ENCODE data around the gene AP3S2. TPM values are rescaled to one million over a fixed set of nuclear protein-coding genes. Genes with fewer than 3 reads are reported as not detected.
"Not testable (repeated sequence)": the region's sequence is repeated elsewhere in the genome, so short reads cannot be mapped to it uniquely, and the experiment has no call there.

Gene AP3S2
- total RNA-seq, 2 experiments from 2014 or later = 28.3 to 30.3 TPM

DNA sequence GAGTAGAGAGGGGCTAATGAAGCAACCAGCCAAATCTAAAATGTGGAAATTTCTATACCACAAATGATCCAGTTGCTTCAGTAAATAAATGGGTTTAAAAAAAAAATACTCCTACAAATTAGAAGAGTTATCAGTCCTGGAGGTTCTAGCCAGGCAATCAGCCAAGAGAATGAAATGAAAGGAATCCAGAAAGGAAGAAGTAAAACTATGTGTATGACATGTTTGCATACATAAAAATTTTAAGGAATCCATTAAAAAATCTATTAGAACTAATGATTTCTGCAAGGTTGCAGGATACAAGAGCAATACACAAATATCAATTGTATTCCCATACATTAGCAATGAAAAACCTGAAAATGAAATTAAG is 108.0 kb downstream of the AP3S2 start:
- ChIA-PET CTCF (interaction anchor here (1.0 kb wide), 1 partner anchor 26 kb away, joined by 3 read pairs; no protein-coding TSS in a partner anchor), POLR2A (no interaction called here)
- peaks cover 18% of the 10 kb centered on the region for H3K4me1 Mint-ChIP-seq
- peaks cover 4% of the 10 kb centered on the region for H3K9me3 Mint-ChIP-seq
- H3K27me3 Mint-ChIP-seq = peaks cover 4% of the 10 kb centered on the region
- H3K4me3 Mint-ChIP-seq = no peak overlapping the region
- peaks cover 6% of the 10 kb centered on the region for H3K36me3 Mint-ChIP-seq (ENCODE audit: low read depth)
- H3K27ac Mint-ChIP-seq = no peak overlapping the region
- no peak for DNase-seq

DNA sequence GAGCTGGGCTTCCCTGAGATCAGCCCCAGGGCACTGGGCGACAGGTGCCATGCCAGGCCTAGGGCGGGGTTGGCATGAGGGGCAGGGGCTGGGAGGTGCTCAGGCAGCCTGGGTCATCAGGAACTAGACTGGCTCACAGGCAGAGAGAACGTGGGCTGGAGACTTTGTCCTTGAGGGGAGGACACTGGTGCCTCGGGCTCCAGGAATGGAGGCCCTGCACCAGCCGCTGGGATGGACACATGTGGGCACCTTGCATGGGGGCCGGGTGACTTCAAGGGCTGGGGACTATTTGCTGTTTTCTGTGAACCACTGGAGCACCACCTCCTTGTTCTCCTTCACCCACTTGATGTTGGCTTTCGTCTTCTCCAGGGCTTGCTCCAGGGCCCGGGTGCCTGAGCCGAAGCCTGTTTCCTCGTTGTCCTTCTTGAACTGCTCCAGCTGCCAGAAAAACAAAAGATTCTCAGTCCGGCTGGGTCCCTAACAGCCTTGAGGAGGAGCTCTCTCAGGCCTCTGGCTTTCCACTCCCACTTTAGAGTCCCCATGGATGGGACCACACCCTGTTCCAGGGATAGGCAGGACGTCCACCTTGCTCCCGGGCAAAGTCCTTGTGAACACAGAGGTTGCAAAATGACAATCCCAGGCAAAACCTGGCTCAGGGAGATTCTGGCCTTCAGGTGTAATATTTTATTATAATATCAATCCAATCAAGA is 108.6 kb downstream of the AP3S2 start:
- CTCF ChIA-PET = interaction anchor here (1.0 kb wide), 1 partner anchor 25 kb away, joined by 3 read pairs; no protein-coding TSS in a partner anchor
- POLR2A ChIA-PET = no interaction called here
- peaks cover 4% of the 10 kb centered on the region for H3K27me3 Mint-ChIP-seq

DNA sequence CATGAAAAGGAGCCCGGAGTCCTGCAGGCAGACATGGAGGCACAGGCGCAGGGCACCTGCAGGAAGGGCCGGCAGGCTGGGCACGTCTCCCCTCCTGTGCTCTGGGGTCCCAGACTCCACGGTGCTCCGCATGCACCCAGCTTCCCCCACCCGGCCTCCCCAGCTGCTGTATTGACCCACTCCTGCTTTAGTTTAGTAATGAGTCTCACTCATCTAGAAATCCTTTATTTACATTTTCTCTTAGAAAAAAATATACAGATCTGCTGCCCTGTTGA is 109.2 kb downstream of the AP3S2 start:
- ChIA-PET CTCF (no interaction called here), POLR2A (interaction anchor here (1.1 kb wide), 1 partner anchor 8 kb away, joined by 3 read pairs; no protein-coding TSS in a partner anchor)
- no peak overlapping the region for H3K27ac Mint-ChIP-seq
- peaks cover 4% of the 10 kb centered on the region for H3K27me3 Mint-ChIP-seq
- H3K9me3 Mint-ChIP-seq = peaks cover 4% of the 10 kb centered on the region
- no peak overlapping the region for H3K4me3 Mint-ChIP-seq
- DNase-seq = no peak
- H3K36me3 Mint-ChIP-seq (ENCODE audit: low read depth) = peaks cover 3% of the 10 kb centered on the region
- peaks cover 25% of the 10 kb centered on the region for H3K4me1 Mint-ChIP-seq

More for the DNA sequence above, 108.6 kb downstream of the AP3S2 start:
- Mint-ChIP-seq H3K36me3 (ENCODE audit: low read depth) (peaks cover 5% of the 10 kb centered on the region), H3K27ac (no peak overlapping the region), H3K4me1 (peaks cover 24% of the 10 kb centered on the region), H3K4me3 (no peak overlapping the region), H3K9me3 (peaks cover 4% of the 10 kb centered on the region)
- DNase-seq = no peak

DNA sequence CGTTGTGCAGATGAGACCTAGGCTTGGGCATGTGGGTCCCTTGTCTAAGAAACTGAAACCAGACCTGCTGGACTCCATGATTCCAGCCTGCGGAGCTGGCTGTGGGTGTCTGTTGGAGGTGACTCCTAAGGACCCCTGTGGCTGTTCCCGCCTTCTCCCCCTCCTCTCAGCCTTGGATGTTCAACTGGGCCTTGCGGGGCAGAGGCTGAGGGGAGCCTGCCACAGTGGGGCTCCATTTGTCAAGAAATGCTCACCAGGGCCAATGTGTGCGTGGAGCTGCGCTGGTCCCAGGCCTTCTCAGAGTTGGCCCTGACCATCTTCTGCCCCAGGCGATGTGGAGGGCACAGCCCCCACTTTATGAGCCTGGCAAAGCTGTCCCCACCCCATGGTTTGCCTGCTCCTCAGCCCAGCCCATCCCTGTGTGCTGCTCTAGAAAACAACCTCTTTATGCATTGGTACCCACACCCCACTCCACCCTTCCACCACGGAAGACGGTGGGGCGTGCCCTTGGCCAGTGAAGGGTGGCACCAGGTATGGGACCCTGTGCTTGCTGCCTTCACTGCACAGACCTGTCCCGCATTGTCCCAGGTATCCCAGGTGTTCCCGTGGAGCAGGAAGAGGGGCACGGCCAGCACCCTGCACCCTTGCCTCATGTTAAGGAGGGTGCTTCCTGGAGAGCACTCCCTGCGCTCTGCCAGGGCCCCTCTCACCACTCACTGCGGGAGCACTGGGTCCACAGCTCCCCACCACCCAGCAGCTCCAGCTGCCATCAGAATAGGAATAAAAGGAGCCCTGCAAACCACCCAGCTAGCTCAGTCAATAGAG is 109.7 kb downstream of the AP3S2 start:
- Mint-ChIP-seq H3K36me3 (ENCODE audit: low read depth) (peaks cover 3% of the 10 kb centered on the region), H3K27ac (no peak overlapping the region), H3K9me3 (peaks cover 4% of the 10 kb centered on the region), H3K27me3 (peaks cover 4% of the 10 kb centered on the region), H3K4me3 (no peak overlapping the region), H3K4me1 (peaks cover 25% of the 10 kb centered on the region)
- no peak for DNase-seq
- ChIA-PET POLR2A (interaction anchor here (1.0 to 1.1 kb wide), 2 partner anchors 9 to 10 kb away, joined by 3 read pairs; no protein-coding TSS in a partner anchor), CTCF (interaction anchor here (1.2 kb wide), 2 partner anchors 11 to 91 kb away, joined by 4 read pairs; no protein-coding TSS in a partner anchor)

DNA sequence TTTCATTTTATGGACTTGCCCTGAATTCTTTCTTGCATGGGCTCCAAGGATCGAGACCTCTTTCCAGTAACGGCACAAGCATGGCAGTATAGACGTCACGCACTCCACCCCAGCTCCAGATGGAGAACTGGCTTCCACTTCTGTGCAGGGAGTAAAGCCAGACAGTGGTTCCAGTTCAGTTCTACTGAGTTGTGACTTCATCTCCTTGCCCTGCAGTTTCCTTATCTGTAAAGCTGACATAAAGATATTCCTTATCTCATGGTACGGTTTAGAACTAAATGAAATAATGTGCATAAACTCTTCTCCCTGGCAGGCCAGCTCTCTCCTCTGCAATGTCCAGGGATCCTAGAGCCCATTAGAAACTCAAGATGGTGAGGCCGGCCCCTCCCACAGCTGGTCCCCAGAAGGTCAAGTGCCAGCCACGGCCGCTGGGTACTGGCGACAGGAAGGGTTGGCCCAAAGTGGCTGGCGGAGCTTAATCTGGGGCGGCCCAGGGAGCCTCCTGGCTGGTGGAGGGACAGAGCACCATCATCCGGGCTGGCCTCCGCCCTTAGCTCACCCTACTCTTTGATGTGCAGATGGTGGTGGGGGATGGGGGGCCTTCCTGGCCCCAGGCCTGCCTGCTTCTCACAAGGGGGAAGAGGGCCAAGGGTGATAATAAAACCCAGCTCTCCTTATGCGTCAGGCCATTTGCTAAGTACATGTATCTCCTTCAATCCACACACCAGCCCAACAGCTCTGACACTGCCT is 110.5 kb downstream of the AP3S2 start:
- H3K4me3 Mint-ChIP-seq = no peak overlapping the region
- POLR2A ChIA-PET = interaction anchor here (1.0 to 1.1 kb wide), 2 partner anchors 9 to 10 kb away, joined by 3 read pairs; no protein-coding TSS in a partner anchor
- H3K9me3 Mint-ChIP-seq = peaks cover 4% of the 10 kb centered on the region
- H3K27ac Mint-ChIP-seq = no peak overlapping the region
- CTCF ChIA-PET = interaction anchor here (1.0 to 1.2 kb wide), 3 partner anchors 10 to 91 kb away, joined by 4 to 5 read pairs (median 4); no protein-coding TSS in a partner anchor
- H3K36me3 Mint-ChIP-seq (ENCODE audit: low read depth) = peaks cover 3% of the 10 kb centered on the region
- DNase-seq = no peak
- H3K27me3 Mint-ChIP-seq = peaks cover 4% of the 10 kb centered on the region
- peaks cover 27% of the 10 kb centered on the region for H3K4me1 Mint-ChIP-seq

DNA sequence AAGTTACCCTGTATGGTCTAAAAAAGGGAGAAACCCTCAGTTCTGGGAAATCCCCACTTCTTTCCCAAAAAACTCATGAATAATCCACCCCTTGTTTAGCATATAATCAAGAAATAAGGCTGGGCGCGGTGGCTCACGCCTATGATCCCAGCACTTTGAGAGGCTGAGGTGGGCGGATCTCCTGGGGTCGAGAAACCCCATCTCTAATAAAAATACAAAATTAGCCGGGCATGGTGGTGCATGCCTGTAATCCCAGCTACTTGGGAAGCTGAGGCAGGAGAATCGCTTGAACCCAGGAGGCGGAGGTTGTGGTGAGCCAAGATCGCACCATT is 111.2 kb downstream of the AP3S2 start:
- POLR2A ChIA-PET; H3K4me3 Mint-ChIP-seq; H3K36me3 Mint-ChIP-seq (ENCODE audit: low read depth); DNase-seq; H3K27me3 Mint-ChIP-seq; H3K9me3 Mint-ChIP-seq; H3K27ac Mint-ChIP-seq: not testable (repeated sequence)
- peaks cover 27% of the 10 kb centered on the region for H3K4me1 Mint-ChIP-seq
- CTCF ChIA-PET = interaction anchor here (1.0 kb wide), 1 partner anchor 21 kb away, joined by 5 read pairs; no protein-coding TSS in a partner anchor

DNA sequence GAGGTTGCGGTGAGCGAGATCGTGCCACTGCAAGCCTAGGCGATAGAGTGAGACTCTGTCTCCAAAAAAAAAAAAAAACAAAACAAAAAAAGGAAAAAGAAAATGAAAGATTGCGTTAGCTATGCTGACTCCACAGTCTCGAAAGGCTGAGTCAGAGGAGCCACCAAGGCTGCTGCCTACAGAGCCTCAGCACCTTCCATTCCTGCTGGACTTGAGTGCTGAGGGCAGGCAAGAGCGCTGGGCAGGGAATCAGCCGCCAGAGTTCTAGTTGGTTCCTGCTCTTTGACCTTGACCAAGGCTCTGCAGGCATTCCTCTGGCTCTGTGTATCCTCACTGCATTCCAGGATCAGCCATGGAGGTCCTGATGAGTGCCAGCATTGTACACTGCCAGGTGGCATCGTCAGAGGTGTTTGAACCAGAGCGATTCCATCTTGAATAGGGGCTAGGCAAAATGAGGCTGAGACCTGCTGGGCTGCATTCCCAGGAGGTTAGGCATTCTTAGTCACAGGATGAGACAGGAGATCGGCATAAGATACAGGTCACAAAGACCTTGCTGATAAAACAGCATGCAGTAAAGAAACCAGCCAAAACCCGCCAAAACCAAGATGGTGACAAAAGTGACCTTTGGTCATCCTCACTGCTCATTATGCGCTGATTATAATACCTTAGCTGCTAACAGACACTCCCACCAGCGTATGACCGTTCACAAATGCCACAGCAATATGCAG is 111.7 kb downstream of the AP3S2 start:
- peak; percentile 38 for DNase-seq
- Mint-ChIP-seq H3K4me3 (no peak overlapping the region), H3K27me3 (no peaks in the 10 kb centered on the region), H3K9me3 (no peaks in the 10 kb centered on the region), H3K27ac (no peak overlapping the region), H3K36me3 (ENCODE audit: low read depth) (no peaks in the 10 kb centered on the region), H3K4me1 (peaks cover 30% of the 10 kb centered on the region)
- POLR2A ChIA-PET = interaction anchor here (1.7 to 1.8 kb wide), 2 partner anchors 15 to 16 kb away, joined by 4 to 5 read pairs; no protein-coding TSS in a partner anchor
- CTCF ChIA-PET = interaction anchor here (0.7 to 2.5 kb wide), 6 partner anchors 20 to 111 kb away, joined by 3 to 13 read pairs (median 5); no protein-coding TSS in a partner anchor

DNA sequence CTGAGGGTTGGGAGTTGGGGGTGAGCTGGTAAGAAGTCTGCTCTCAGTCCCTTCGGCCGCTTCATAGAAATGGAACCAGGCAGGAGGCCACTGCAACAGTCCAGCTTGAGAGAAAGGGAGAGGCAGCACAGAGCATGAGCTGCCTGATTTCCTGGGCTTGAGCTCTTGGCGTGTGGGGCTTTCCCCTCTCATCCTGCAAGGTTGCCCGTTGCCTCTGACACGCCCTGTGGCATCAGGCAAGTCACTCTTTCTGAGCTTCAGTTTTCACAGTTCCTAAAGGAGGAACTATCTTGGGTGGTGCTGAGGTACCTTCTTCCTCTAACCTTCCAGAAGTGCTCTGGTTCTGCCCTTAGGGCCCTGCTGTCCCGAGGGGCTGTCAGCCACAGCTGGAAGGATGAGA is 112.7 kb downstream of the AP3S2 start:
- Mint-ChIP-seq H3K4me3 (no peak overlapping the region), H3K27ac (peak overlapping the region; percentile 40), H3K36me3 (ENCODE audit: low read depth) (no peaks in the 10 kb centered on the region), H3K27me3 (no peaks in the 10 kb centered on the region), H3K9me3 (no peaks in the 10 kb centered on the region), H3K4me1 (peaks cover 31% of the 10 kb centered on the region)
- ChIA-PET POLR2A (interaction anchor here (0.8 to 1.8 kb wide), 4 partner anchors 10 to 17 kb away, joined by 3 to 5 read pairs (median 4); no protein-coding TSS in a partner anchor), CTCF (interaction anchor here (0.7 to 2.5 kb wide), 7 partner anchors 19 to 112 kb away, joined by 3 to 13 read pairs (median 5); no protein-coding TSS in a partner anchor)
- peak; percentile 43 for DNase-seq

DNA sequence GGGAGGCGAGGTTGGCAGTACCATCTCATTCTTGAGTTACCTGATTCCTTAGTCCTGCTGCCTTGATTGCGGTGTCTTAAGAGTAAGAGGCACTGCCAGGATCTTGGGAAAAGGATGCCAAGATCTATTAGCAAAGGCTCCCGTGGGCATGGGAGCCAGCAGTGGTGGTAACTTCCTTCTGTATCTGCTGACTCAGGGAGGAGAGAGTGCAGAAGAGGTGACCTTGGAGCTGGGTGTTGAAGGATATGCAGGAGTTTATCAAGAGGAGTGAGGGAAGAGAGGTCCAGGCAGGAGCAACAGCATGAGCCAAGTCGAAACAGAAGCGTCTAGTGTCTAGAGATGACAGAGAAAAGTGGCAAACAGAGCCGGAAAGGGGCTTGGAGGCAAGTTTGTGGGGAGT is 113.2 kb downstream of the AP3S2 start:
- peaks cover 31% of the 10 kb centered on the region for H3K4me1 Mint-ChIP-seq
- peak overlapping the region; percentile 40 for H3K27ac Mint-ChIP-seq
- H3K4me3 Mint-ChIP-seq = no peak overlapping the region
- H3K27me3 Mint-ChIP-seq = peaks cover 1% of the 10 kb centered on the region
- H3K36me3 Mint-ChIP-seq (ENCODE audit: low read depth) = no peaks in the 10 kb centered on the region
- DNase-seq = no peak
- ChIA-PET POLR2A (interaction anchor here (0.8 to 1.8 kb wide), 4 partner anchors 11 to 18 kb away, joined by 3 to 5 read pairs (median 4); no protein-coding TSS in a partner anchor), CTCF (interaction anchor here (0.8 to 2.5 kb wide), 5 partner anchors 20 to 109 kb away, joined by 3 to 13 read pairs (median 5); no protein-coding TSS in a partner anchor)
- no peaks in the 10 kb centered on the region for H3K9me3 Mint-ChIP-seq

Other genes starting within 250 kb of the AP3S2 start
- gene KIF7, start 238.5 kb downstream of the AP3S2 start, total RNA-seq = under 1 TPM; 0.13 to 0.15 TPM
- gene PLIN1, start 214.6 kb downstream of the AP3S2 start, total RNA-seq = under 1 TPM; 0.08 to 0.15 TPM
- 1 to 10 TPM; 2.4 to 2.8 TPM for gene PEX11A, start 203.2 kb downstream of the AP3S2 start, total RNA-seq
- not detected for gene WDR93, start 203.2 kb downstream of the AP3S2 start, total RNA-seq
- gene MESP1, start 142.7 kb downstream of the AP3S2 start, total RNA-seq = 1 to 10 TPM; 3.2 to 3.5 TPM
- not detected for gene MESP2, start 117.7 kb downstream of the AP3S2 start, total RNA-seq
- gene ANPEP, start 79.1 kb downstream of the AP3S2 start, total RNA-seq = 1 to 10 TPM; 3.7 to 4.0 TPM
- not detected for gene ARPIN, start 19.0 kb upstream of the AP3S2 start, total RNA-seq
- 10 to 100 TPM; 19.4 to 20.7 TPM for gene ZNF710, start 107.3 kb upstream of the AP3S2 start, total RNA-seq
- gene IDH2, start 208.5 kb upstream of the AP3S2 start, total RNA-seq = 100 to 1,000 TPM; 218 to 224 TPM